NCI-H1436 (cell line): Measurements from ENCODE around the gene GNAL.
"Not testable (repeated sequence)": the region's sequence is repeated elsewhere in the genome, so short reads cannot be mapped to it uniquely, and the experiment has no call there.

Source experiments
- DNase-seq: peaks from one replicate; lab custom pipeline; 2025; lab: John Stamatoyannopoulos, UW

Gene GNAL

GRCh38 chr18:11849841-11850634, 161.0 kb downstream of the GNAL start:
- no peak for DNase-seq

DNA sequence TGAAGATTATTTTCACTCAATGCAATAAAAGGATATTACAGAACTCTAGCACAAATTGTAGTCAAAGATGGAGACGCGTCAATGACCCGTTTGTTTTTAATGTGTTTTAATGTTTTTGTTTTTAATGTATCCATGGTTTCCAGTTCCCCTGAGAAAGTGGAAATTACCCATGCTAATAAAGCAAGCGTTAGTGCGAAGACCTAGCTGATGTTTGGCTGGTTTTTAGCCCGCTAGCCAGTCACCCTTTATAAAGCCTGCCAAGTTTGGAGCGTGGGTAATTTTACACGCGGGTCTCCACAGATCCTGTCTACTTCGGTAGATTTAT, 161.7 kb downstream of the GNAL start:
- DNase-seq, result peak; percentile 37

DNA sequence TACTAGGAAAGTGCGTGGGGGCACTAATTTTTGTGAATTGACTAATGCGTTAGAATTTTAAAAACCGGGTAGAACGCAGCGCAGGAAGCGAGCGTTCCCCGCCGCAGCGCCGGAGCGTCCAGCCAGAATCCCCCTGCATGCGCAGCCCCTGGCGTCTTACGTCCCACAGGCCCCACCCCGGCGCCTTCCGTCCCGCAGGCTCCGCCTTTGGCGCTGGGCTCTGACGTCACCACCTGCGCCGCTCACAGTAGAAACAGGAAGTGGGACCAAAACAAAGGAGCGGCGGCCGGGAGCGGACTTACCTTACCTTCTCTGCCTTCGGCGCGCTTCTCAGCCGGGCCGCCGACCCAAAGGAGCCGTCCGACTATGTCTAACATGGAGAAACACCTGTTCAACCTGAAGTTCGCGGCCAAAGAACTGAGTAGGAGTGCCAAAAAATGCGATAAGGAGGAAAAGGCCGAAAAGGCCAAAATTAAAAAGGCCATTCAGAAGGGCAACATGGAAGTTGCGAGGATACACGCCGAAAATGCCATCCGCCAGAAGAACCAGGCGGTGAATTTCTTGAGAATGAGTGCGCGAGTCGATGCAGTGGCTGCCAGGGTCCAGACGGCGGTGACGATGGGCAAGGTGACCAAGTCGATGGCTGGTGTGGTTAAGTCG, 162.2 kb downstream of the GNAL start, which contains the start of gene CHMP1B:
Gene CHMP1B (plus strand): TSS at position 268 of the 660 bp plus-strand sequence. CDS start 99 bp downstream, at position 367.
- DNase-seq, result peak; percentile 94

- DNase-seq, result no peak
These were observed 162.8 kb downstream of the GNAL start for GRCh38 chr18:11851806-11852337.

DNA sequence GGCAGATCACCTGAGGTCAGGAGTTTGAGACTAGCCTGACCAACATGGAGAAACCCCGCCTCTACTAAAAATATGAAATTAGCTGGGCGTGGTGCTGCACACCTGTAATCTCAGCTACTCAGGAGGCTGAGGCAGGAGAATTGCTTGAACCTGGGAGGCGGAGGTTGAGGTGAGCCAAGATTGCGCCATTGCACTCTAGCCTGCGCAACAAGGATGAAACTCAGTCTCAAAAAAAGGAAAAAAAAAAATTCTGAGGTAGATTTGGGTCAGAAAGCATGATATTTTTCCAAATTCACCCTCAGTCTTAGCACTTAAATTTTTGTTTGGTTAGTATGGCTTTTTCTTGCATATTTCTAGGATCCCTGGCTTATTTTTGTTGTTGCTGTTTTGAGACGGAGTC, 165.5 kb downstream of the GNAL start:
- DNase-seq, result not testable (repeated sequence)

DNA sequence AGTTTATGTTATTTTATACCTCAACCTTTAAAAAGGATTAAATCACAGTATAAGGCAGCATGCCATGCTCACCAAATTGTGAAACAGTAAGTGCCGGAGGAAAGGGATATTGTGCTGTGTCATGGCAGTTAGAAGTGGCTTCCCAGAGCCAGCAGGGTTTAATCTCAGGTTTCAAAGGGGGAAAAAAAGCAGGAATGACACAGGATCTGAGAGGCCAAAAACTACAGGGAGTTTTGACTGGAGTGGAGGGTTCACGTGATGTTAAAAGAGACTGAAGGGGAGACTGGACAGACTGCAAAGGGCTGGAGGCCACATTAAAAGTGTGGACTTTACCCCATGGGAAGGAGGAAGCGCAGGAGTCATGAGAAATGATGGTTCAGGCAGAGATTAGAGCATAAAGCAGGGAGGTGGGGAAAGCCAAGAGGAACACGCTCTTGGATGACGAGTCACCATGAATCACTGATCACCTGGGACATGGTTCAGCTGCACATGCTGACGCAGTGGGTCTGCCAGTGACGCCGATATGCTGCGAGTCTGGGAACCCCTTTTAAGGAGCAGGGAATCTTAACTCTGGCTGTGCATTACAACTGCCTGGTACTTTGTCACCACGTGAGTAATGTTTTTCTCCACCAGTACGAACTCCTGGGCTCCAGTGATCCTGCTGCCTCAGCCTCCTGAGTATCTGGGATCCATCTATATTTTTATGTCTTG, 168.3 kb downstream of the GNAL start:
- DNase-seq, result no peak

GRCh38 chr18:11859282-11859830, 170.3 kb downstream of the GNAL start:
- no peak for DNase-seq

DNA sequence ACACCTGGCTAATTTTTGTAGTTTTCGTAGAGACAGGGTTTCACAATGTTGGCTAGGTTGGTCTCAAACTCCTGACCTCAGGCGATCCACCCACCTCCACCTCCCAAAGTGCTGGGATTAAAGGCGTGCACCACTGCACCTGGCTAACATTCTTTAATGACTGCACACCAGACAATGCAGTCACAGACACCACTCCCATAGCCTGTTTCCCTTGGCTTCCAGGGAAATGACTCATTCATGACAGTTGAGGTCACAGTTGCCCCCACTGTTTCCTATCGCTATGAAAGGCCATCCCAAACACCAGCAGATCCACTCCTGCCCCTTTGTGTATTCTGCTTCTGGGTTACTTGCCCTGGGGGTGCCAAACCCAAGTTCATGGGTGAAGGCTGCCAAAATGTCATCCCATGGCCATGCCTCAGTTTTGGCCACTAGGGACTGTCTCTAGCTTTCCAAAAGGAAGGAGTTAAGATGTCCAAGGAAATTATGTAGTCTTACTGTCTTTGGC, 170.9 kb downstream of the GNAL start:
- no peak for DNase-seq

DNA sequence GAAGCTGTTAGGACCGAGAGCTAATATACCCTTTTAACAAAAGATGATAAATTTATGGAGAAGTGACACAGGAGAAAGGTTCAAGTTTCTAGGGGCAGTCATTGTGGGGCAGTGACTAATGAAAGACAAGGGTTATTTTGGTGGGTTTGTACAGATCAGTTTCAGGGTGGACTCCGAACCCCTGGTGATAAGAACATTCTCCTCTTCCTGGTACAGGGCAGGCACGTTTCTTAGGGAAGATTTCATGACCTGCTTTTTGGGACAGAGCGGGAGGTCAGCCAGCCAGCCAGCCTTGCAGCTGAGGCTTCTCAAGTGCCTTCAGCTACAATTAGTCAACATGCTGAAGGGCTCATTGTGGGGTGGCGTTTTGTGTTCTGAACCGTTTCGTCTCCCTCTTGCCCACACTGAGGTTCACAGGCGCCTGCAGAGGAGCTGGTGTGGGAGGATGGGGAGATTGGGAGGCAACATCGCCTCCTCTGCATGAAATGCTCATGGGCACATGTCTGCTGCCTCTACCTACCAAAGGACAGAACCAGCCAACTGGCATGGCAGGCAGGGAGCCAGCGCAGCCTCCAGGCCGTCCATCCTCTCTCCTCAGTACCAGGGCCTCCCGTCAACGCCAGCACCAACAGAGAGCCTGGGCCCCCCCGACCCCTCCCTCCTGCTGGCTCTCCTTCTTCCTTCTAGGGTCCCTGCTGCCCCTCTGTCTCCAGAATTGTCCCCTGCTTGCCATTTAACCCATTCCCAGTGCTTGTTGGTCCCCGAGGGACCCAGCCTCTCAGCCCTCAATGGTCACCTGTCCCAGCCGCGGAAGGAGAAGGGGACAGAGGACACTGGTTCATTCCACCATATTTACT, 171.8 kb downstream of the GNAL start:
- DNase-seq, result no peak

DNA sequence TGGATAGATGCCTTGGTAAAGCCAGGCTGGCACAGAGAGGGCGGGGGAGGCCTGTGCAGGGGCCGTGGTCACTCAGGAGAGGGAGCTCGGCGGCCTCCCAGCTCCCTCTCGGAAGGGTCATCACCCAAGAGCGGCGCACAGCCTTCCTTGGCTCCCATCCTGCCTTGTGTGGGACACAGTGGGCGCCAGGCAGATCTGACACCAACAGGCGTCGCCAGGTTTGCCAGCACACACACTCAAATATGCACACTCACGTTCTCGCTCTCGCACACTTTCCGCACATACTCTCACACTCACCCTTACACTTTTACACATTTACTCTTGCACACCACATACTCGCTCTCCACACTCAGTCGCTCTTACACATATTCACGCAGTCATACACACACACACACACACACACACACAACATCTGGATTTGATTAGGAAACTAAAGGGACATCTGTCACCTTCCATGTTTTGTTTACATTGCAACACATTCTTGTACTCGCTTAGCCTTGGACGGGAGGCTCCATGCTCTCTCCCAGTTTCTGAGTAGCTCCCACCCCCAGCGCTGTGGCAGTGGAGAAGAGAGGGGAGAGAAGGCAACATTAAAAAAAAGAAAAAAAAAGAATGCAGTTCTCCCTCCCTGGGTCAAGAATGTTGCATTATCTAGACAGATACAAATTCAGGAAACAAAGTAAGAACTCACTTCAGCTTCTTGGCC, 172.7 kb downstream of the GNAL start:
- DNase-seq, result no peak

DNA sequence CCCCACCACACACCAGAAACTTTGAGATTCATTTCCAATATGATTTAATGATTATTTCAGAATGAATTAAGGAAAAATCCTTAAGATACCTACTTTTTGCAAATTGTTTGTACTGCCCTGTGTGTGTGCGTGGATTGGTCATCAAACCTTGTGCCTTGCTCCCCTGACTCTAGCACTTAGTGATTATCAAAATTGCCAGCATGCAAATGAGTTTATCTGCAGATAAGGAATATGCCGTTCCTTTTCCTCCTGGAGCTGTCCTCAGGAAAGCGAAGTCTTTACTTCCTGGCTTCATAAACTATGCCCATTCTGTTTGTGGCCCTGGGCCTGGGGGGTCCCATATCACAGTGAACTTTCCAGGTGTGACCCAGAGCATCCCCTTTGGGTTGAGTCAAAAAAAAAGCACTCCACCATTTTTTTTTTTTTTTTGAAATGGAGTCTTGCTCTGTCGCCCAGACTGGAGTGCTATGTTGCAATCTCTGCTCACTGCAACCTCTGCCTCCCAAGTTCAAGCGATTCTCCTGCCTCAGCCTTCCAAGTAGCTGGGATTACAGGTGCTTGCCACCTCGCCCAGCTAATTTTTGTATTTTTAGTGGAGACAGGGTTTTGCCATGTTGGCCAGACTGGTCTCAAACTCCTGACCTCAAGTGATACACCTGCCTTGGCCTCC, 173.5 kb downstream of the GNAL start:
- no peak for DNase-seq

DNA sequence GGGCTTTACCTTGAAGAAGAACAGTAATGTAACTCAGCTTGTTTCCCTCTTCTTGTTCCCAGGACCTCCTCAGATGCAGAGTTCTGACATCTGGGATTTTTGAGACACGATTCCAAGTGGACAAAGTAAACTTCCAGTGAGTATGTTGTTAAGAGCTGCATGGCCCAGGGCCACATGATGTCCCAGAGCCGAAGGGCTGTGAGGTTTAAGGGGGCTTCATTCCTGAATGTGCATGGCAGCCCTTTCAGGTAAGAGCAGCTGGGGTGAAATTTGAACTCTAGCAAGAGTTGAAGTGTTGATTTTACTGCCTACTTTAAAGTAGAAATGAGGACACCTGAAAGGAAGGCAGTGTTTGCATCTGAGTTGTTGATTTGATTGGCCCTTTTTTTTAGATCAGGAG, 175.4 kb downstream of the GNAL start:
- no peak for DNase-seq

DNA sequence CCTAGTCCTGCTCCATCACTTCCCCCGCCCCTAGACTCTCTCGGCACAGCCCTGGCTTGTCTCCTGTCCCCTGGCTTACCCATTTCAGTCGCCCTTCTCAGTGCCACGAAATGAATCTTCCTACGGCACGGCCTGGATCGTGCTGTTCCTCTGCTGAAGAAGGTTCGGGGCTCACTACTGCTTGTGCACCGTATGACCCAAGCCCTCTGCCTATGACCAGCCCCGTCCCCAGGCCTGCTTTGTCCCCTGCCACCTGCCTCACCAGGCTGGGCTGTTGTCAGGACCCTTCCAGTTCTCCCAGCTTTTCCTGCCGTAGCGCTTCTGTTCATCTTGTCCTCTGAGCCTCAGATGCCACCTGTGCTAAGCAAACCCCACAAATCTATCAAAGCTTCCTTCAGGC, 176.0 kb downstream of the GNAL start:
- DNase-seq, result no peak

- DNase-seq, result no peak
These were observed 177.3 kb downstream of the GNAL start for GRCh38 chr18:11866329-11866728.

DNA sequence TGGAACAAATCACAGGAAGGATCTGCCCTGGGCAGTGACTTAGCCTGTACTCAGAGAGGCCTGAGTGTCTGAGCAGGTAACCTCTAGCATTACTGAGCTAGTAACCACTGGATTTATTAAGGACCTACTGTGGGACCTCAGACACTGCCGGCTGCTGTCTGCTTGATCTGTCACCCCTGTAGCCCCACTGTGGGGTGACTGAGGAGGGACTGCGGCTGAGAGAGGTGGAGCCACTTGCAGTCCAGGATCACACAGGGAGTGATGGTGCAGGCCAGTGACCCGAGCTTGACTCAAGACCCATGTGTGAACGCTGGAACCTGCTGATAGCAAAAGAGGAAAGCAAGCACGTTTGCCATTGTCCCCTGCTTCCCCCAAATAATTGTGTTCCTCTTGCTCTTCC, 177.7 kb downstream of the GNAL start:
- no peak for DNase-seq

- no peak for DNase-seq
These were observed 179.2 kb downstream of the GNAL start for GRCh38 chr18:11868230-11868629.

GRCh38 chr18:11871501-11871900, 182.4 kb downstream of the GNAL start:
- no peak for DNase-seq

GRCh38 chr18:11872479-11873136, 183.5 kb downstream of the GNAL start:
- DNase-seq, result no peak

GRCh38 chr18:11873670-11874340, 184.7 kb downstream of the GNAL start:
- DNase-seq, result no peak
